MM.1S (cell line): ENCODE measurements around the gene RABL6.
"Not testable (repeated sequence)": the region's sequence is repeated elsewhere in the genome, so short reads cannot be mapped to it uniquely, and the experiment has no call there.

Experiments
- DNase-seq: peaks from one replicate; pipeline ENCODE4 v3.0.0-alpha.2; 2015
- H2AFZ ChIP-seq: fragments of 300-600 bp; sonication (generic); 2 replicates; pipeline ENCODE4 v1.6.0; 2016; ENCODE audit warnings: antibody characterized with exemption, low read length
- H3F3A ChIP-seq: fragments of 300-600 bp; sonication (generic); 2 replicates; pipeline ENCODE4 v1.6.1; 2016; ENCODE audit warnings: mild to moderate bottlenecking, antibody characterized with exemption, low read length, moderate library complexity, mixed read lengths; ENCODE audit not compliant: insufficient read depth
- H3K27ac ChIP-seq: fragments of 300-600 bp; sonication (generic); 2 replicates; pipeline ENCODE4 v1.5.1; 2016; ENCODE audit warnings: mild to moderate bottlenecking, low read length
- H3K27me3 ChIP-seq: fragments of 300-600 bp; sonication (generic); replicated peaks from 2 replicates; pipeline ENCODE4 v1.6.0; 2016; ENCODE audit warnings: low read length; ENCODE audit not compliant: insufficient read depth
- H3K36me3 ChIP-seq: fragments of 300-600 bp; sonication (generic); replicated peaks from 2 replicates; pipeline ENCODE4 v1.6.1; 2016; ENCODE audit warnings: mild to moderate bottlenecking, low read length, mixed read lengths; ENCODE audit not compliant: insufficient read depth
- H3K4me1 ChIP-seq: fragments of 300-600 bp; sonication (generic); 2 replicates; pipeline ENCODE4 v1.6.1; 2016; ENCODE audit warnings: low read length, mixed read lengths
- H3K4me2 ChIP-seq: fragments of 300-600 bp; sonication (generic); 2 replicates; pipeline ENCODE4 v1.6.0; 2016; ENCODE audit warnings: low read depth, low read length
- H3K4me3 ChIP-seq: fragments of 300-600 bp; sonication (generic); 2 replicates; pipeline ENCODE4 v1.5.1; 2016; ENCODE audit warnings: low read length, mixed read lengths
- H3K79me2 ChIP-seq: fragments of 300-600 bp; sonication (generic); 2 replicates; pipeline ENCODE4 v1.6.1; 2016; ENCODE audit warnings: mixed run types, low read length, mixed read lengths
- H3K9ac ChIP-seq: fragments of 300-600 bp; sonication (generic); 2 replicates; pipeline ENCODE4 v1.6.1; 2016; ENCODE audit warnings: low read length, mixed read lengths
- H3K9me2 ChIP-seq: fragments of 300-600 bp; sonication (generic); replicated peaks from 2 replicates; pipeline ENCODE4 v1.6.1; 2016; ENCODE audit warnings: mild to moderate bottlenecking, low read length, mixed read lengths; ENCODE audit not compliant: insufficient read depth
- H3K9me3 ChIP-seq: fragments of 300-600 bp; sonication (generic); replicated peaks from 2 replicates; pipeline ENCODE4 v1.6.1; 2016; ENCODE audit warnings: mild to moderate bottlenecking, low read length, mixed read lengths; ENCODE audit not compliant: insufficient read depth
- H4K20me1 ChIP-seq: fragments of 300-600 bp; sonication (generic); 2 replicates; pipeline ENCODE4 v1.6.1; 2016; ENCODE audit warnings: mild to moderate bottlenecking, low read length, moderate library complexity, mixed read lengths; ENCODE audit not compliant: insufficient read depth
- EZH2 ChIP-seq: fragments of 300-600 bp; sonication (generic); optimal IDR thresholded peaks from 2 replicates; pipeline ENCODE3; 2017; ENCODE audit warnings: low read depth, mild to moderate bottlenecking, antibody characterized with exemption, low read length, mixed read lengths
- EZH2phosphoT487 ChIP-seq: fragments of 300-600 bp; sonication (generic); IDR thresholded peaks from 2 replicates; pipeline ENCODE4 v1.6.1; 2018; ENCODE audit warnings: antibody characterized with exemption, low read length
- TF ChIP-seq, protein P1 (sequence below): fragments of 300-600 bp; sonication (generic); IDR thresholded peaks from 2 replicates; pipeline ENCODE4 v1.5.1; 2016; ENCODE audit warnings: antibody characterized with exemption, low read length, mixed read lengths

RABL6 gene

DNA sequence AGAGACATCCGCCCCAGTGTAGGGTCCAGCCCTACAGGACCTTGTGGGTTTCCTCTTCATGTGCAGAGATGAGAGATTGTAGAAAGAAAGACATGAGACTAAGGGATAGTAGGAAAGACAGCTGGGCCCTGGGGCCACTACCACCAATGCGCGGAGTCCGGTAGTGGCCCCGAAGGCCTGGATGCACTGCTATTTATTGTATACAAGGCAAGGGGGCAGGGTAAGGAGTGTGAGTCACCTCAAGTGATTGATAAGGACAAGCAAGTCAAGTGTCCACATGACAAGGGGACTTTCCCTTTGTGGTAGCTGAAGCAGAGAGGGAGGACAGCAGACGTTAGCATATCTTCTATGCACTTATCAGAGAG, 22.8 kb upstream of the RABL6 start:
- H3K9ac ChIP-seq, result no peak overlapping the region
- no peaks in the 10 kb centered on the region for H3F3A ChIP-seq
- H3K4me1 ChIP-seq, result no peaks in the 10 kb centered on the region; the same call in 1 of the 2 replicates
- no peaks in the 10 kb centered on the region for H3K79me2 ChIP-seq
- no peaks in the 10 kb centered on the region for H4K20me1 ChIP-seq
- H3K9me2 ChIP-seq, result no peaks in the 10 kb centered on the region
- H3K36me3 ChIP-seq, result no peaks in the 10 kb centered on the region
- H3K9me3 ChIP-seq, result no peaks in the 10 kb centered on the region
- no peak for TF ChIP-seq EZH2
- TF ChIP-seq, protein P1, sequence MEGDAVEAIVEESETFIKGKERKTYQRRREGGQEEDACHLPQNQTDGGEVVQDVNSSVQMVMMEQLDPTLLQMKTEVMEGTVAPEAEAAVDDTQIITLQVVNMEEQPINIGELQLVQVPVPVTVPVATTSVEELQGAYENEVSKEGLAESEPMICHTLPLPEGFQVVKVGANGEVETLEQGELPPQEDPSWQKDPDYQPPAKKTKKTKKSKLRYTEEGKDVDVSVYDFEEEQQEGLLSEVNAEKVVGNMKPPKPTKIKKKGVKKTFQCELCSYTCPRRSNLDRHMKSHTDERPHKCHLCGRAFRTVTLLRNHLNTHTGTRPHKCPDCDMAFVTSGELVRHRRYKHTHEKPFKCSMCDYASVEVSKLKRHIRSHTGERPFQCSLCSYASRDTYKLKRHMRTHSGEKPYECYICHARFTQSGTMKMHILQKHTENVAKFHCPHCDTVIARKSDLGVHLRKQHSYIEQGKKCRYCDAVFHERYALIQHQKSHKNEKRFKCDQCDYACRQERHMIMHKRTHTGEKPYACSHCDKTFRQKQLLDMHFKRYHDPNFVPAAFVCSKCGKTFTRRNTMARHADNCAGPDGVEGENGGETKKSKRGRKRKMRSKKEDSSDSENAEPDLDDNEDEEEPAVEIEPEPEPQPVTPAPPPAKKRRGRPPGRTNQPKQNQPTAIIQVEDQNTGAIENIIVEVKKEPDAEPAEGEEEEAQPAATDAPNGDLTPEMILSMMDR, result no peak
- no peak for TF ChIP-seq EZH2phosphoT487
- no peak overlapping the region for H3K4me3 ChIP-seq
- no peak overlapping the region for H3K27ac ChIP-seq
- no peak overlapping the region for H3K4me2 ChIP-seq
- peaks cover 43% of the 10 kb centered on the region for H3K27me3 ChIP-seq
- peak; percentile 66 for DNase-seq
- no peak overlapping the region for H2AFZ ChIP-seq

DNA sequence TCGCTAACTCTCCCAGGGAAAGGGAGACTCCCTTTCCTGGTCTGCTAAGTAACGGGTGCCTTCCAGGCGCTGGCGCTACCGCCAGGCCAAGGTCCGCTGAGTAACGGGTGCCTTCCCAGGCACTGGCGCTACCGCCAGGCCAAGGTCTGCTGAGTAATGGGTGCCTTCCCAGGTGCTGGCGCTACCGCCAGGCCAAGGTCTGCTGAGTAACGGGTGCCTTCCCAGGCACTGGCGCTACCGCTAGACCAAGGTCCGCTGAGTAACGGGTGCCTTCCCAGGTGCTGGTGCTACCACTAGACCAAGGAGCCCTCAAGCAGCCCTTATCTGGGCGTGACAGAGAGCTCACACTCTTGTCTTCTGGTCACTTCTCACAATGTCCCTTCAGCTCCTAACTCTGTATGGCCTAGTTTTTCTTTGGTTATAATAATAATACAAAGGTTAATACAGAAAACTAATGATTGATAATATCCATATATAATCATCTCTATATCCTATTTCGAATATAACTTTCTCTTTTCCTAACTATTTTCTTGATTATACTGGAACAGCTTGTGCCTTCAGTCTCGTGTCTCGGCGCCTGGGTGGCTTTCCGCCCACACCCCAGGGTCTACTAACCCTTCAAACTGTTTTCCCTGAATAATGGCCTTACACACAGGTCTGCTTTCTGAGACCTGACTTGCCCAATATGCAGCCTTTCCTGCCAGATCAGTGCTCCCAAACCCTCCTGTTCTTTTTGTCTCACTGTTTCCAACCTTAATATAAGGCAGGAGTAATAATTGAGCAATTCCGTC, 22.0 kb upstream of the RABL6 start:
- DNase-seq, H3K36me3 ChIP-seq, H3K9me3 ChIP-seq, H3K4me3 ChIP-seq, H3F3A ChIP-seq, H4K20me1 ChIP-seq, H3K79me2 ChIP-seq, H3K4me2 ChIP-seq, H3K4me1 ChIP-seq, H3K27ac ChIP-seq, H3K9ac ChIP-seq, H2AFZ ChIP-seq, H3K9me2 ChIP-seq: not testable (repeated sequence)
- H3K27me3 ChIP-seq, result peaks cover 35% of the 10 kb centered on the region

DNA sequence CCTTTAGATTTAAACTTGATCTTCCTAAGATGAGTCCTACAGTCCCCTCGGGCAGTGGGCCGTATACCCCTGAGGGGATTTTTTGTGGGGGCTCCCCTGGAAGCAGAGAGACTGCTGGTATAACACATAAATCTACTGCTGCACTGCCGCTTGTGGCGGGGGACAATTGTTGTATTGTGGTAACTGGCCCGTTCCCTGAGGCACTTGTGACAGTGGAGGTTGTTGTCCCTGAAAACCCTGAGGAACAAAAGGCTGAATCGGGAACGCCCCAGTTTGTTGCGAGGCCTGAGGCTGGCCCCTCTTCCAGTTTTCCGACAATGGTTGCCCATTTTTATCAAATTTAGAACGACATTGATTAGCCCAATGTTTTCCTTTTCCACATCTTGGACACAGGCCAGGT, 21.3 kb upstream of the RABL6 start:
- Histone ChIP-seq H3K79me2 (no peaks in the 10 kb centered on the region), H3K9me3 (no peaks in the 10 kb centered on the region), H3K27ac (no peak overlapping the region)

DNA sequence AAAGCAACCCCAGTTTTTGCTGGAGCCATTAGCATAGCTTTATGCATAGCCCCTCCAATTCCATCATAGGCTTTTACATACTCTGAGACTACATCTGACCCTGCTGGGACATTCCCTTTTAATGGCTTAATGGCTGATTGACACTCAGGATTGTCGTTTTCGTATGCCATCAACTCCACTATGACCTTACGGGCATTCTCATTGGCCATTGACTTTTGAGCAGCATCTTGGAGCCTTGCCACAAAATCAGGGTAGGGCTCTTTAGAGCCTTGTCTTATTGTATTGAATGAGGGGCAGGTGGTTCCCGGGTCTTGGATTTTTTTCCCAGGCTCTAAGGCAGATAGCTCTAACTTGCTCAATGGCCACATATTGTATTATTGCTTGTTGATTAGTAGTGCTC, 20.8 kb upstream of the RABL6 start:
- H3K9ac ChIP-seq, DNase-seq, H3K4me2 ChIP-seq, H2AFZ ChIP-seq, H3F3A ChIP-seq, H3K4me1 ChIP-seq, H3K9me2 ChIP-seq, H3K79me2 ChIP-seq, H4K20me1 ChIP-seq, H3K36me3 ChIP-seq, H3K27ac ChIP-seq, H3K9me3 ChIP-seq, H3K4me3 ChIP-seq: not testable (repeated sequence)
- peaks cover 26% of the 10 kb centered on the region for H3K27me3 ChIP-seq

More for the DNA sequence above, 21.3 kb upstream of the RABL6 start:
- no peak overlapping the region for H2AFZ ChIP-seq
- no peaks in the 10 kb centered on the region for H3K9me2 ChIP-seq
- no peak overlapping the region for H3K4me3 ChIP-seq
- no peaks in the 10 kb centered on the region for H4K20me1 ChIP-seq
- no peak overlapping the region for H3K9ac ChIP-seq
- H3K36me3 ChIP-seq, result no peaks in the 10 kb centered on the region
- peaks cover 29% of the 10 kb centered on the region for H3K27me3 ChIP-seq
- peaks cover 3% of the 10 kb centered on the region; the same call in 1 of the 2 replicates for H3F3A ChIP-seq
- H3K4me1 ChIP-seq, result peaks cover 3% of the 10 kb centered on the region; the same call in 1 of the 2 replicates
- TF ChIP-seq EZH2, result no peak
- no peak for TF ChIP-seq EZH2phosphoT487
- TF ChIP-seq, protein P1, result no peak
- DNase-seq, result no peak
- H3K4me2 ChIP-seq, result no peak overlapping the region
